ENCODE measurements around the gene MAN1A1. TPM values are rescaled to one million over a fixed set of nuclear protein-coding genes. Genes with fewer than 3 reads are reported as not detected.

Gene MAN1A1
- total and polyA plus RNA-seq, 2 of the 8 experiments (the other 6 are each of a cell fraction or from before 2014, with no cell fraction given), result 1.8 to 5.4 TPM

- Histone ChIP-seq H3K27ac (ENCODE audit: low read depth, low read length) (no peak overlapping the region), H3K23me2 (ENCODE audit: low read depth, low read length) (no peaks in the 10 kb centered on the region), H3K4me1 (replicated peaks in 1 of 4; ENCODE audit: control insufficient read depth in 3 of 4, insufficient read depth in 4 of 4, low read length in 3 of 4) (no peaks in the 10 kb centered on the region), H3K27me3 (replicated peaks in 1 of 4; ENCODE audit: control insufficient read depth in 3 of 4, extremely low read depth in 1 of 4, insufficient read depth in 3 of 4, low read length in 3 of 4) (no peaks in the 10 kb centered on the region), H4K8ac (ENCODE audit: extremely low read depth, insufficient read depth, low read length) (no peak overlapping the region), H3K36me3 (ENCODE audit: control insufficient read depth in 2 of 4, insufficient read depth in 4 of 4, low read length in 3 of 4) (no peaks in the 10 kb centered on the region), H2AK5ac (ENCODE audit: low read depth, low read length) (no peak overlapping the region), H3K56ac (replicated peaks; ENCODE audit: insufficient read length, low read depth, low read length) (no peak overlapping the region), H3K79me2 (ENCODE audit: control insufficient read depth in 1 of 2, insufficient read depth in 2 of 2, low read length in 2 of 2) (no peaks in the 10 kb centered on the region), H3K9ac (replicated peaks in 1 of 4; ENCODE audit: extremely low read depth in 1 of 4, low read depth in 3 of 4, low read length in 3 of 4) (no peak overlapping the region), H2BK20ac (ENCODE audit: low read length) (no peak overlapping the region), H3K4ac (replicated peaks; ENCODE audit: insufficient read length, low read depth, low read length) (no peak overlapping the region), H4K5ac (ENCODE audit: insufficient read length, low read depth, low read length) (no peak overlapping the region), H3K4me2 (ENCODE audit: insufficient read depth in 1 of 2, low read depth in 2 of 2, low read length in 2 of 2) (no peak overlapping the region), H2BK5ac (ENCODE audit: low read depth, low read length) (no peak overlapping the region), H3K14ac (ENCODE audit: insufficient read length) (no peak overlapping the region), H3K23ac (ENCODE audit: insufficient read length) (no peak overlapping the region), H2BK15ac (ENCODE audit: low read length) (no peak overlapping the region), H3K9me3 (ENCODE audit: insufficient read depth in 2 of 2, low read depth in 1 of 2, low read length in 1 of 2) (no peaks in the 10 kb centered on the region), H3K18ac (ENCODE audit: extremely low read depth, low read length) (no peak overlapping the region), H2BK12ac (ENCODE audit: low read depth, low read length) (no peak overlapping the region), H3K4me3 (ENCODE audit: extremely low read depth in 1 of 4, insufficient read depth in 2 of 4, low read depth in 3 of 4, low read length in 4 of 4) (no peak overlapping the region), H4K91ac (replicated peaks; ENCODE audit: insufficient read length, low read length) (no peak overlapping the region), H4K20me1 (replicated peaks in 1 of 2; ENCODE audit: control insufficient read depth in 1 of 2, insufficient read depth in 2 of 2, low read length in 2 of 2) (no peaks in the 10 kb centered on the region), H2BK120ac (replicated peaks; ENCODE audit: low read depth, low read length) (no peak overlapping the region), H2AFZ (ENCODE audit: low read length) (no peak overlapping the region), H3K79me1 (ENCODE audit: low read depth, low read length) (no peaks in the 10 kb centered on the region)
- no peak for FAIRE-seq
- TF ChIP-seq CTCF (IDR thresholded peaks at IDR 0.05; ENCODE audit: control extremely low read depth in 1 of 3, insufficient read depth in 1 of 3, low read depth in 1 of 3, low read length in 3 of 3) (no peak), PHF8 (conservative IDR thresholded peaks at IDR 0.05; ENCODE audit: low read depth, low read length) (no peak), SP1 (IDR thresholded peaks at IDR 0.05; ENCODE audit: low read depth, low read length) (no peak), CHD2 (IDR thresholded peaks at IDR 0.05; ENCODE audit: low read length) (no peak)
- 94% methylated on average over 2 of the region's 2 CpGs; no CpG with 5 or more reads in 1 of the 2 experiments for WGBS, 2 experiments (ENCODE audit: extremely low coverage in 1 of 2, insufficient coverage in 1 of 2, insufficient read length in 1 of 2, insufficient replicate concordance in 2 of 2, low coverage in 1 of 2, low lambda C conversion rate in 2 of 2, missing lambda C conversion rate in 1 of 2)
- ChIA-PET POLR2A (ENCODE audit: partially characterized antibody) (no interaction called here), CTCF (ENCODE audit: partially characterized antibody) (interaction anchor here (1.0 kb wide), 1 partner anchor 1823 kb away, joined by 3 read pairs; no protein-coding TSS in a partner anchor)
- DNase-seq (ENCODE audit: low read depth in 1 of 2, low spot score in 2 of 2), result no peak
Observed at GRCh38 chr6:119256978-119257462, 92.5 kb downstream of the MAN1A1 start.
